HepG2 (cell line): Measurements from ENCODE around the gene SLC6A6. TPM values are rescaled to one million over a fixed set of nuclear protein-coding genes. Genes with fewer than 3 reads are reported as not detected.
A peak's percentile ranks its signal among the peaks of the same experiment; 100 is the strongest.

ENCODE experiments used
- ATAC-seq: fragments of 200-7000 bp; cut with Tn5 transposase; 3 replicates; pipeline ENCODE4 v1.9.1; 2020; ENCODE audit warnings: mild to moderate bottlenecking, moderate library complexity
- BruUV-seq: library from RNA; stranded (reverse); fragments of 400-500 nt; replicated peaks from 2 replicates; lab custom pipeline; 2021; lab: Mats Ljungman, UMichigan
- CTCF ChIA-PET: fragments of 300-600 bp; formaldehyde crosslinking; extraction: SDS; loops from one replicate; lab custom pipeline; 2021; ENCODE audit warnings: low total read pairs, inconsistent platforms, low intra/inter-chr PET ratio; lab: Yijun Ruan, JAX
- POLR2A ChIA-PET: fragments of 350-600 bp; sonication (Branson Sonifier 250); formaldehyde crosslinking; loops from one replicate; lab custom pipeline; 2020; ENCODE audit warnings: antibody characterized with exemption, inconsistent platforms; lab: Yijun Ruan, JAX
- DNase-seq: peaks from one replicate; pipeline ENCODE4 v3.0.0-alpha.2; 2015; ENCODE audit warnings: low spot score
- FAIRE-seq: peaks from 3 replicates; lab custom pipeline; 2011; peaks lifted over from hg19 to GRCh38; lab: Jason Lieb, UNC
- H2AFZ ChIP-seq: one replicate; pipeline ENCODE4 v1.6.1; 2011; ENCODE audit warnings: low read length, inconsistent platforms
- H3K27ac ChIP-seq: fragments of 300-600 bp; 3 replicates; pipeline ENCODE4 v1.8.0; 2011; ENCODE audit warnings: mixed run types, mild to moderate bottlenecking, mixed read lengths, low read length, inconsistent platforms; ENCODE audit not compliant: insufficient read depth; ENCODE audit errors: extremely low read length
- H3K27me3 ChIP-seq, 2 experiments: fragments of 200-600 bp in 1 of 2; 2 replicates in 1 of 2; 3 replicates in 1 of 2; pipeline versions ENCODE4 v1.6.0 to v1.8.0; 2011; ENCODE audit warnings: low read length in 2 of 2, mild to moderate bottlenecking in 2 of 2, moderate library complexity in 2 of 2, inconsistent platforms in 1 of 2; ENCODE audit not compliant: insufficient read depth in 2 of 2, control insufficient read depth in 1 of 2
- H3K36me3 ChIP-seq, 2 experiments: fragments of 200-600 bp in 1 of 2; replicated peaks in 1 of 2; 2 replicates in 1 of 2; 3 replicates in 1 of 2; pipeline versions ENCODE4 v1.5.1 to v1.8.0; 2011; ENCODE audit warnings: low read length in 2 of 2, inconsistent platforms in 1 of 2; ENCODE audit not compliant: insufficient read depth in 2 of 2, control insufficient read depth in 1 of 2
- H3K4me1 ChIP-seq: 2 replicates; pipeline ENCODE4 v1.5.1; 2012; ENCODE audit warnings: low read length, inconsistent platforms; ENCODE audit not compliant: insufficient read depth
- H3K4me2 ChIP-seq: 2 replicates; pipeline ENCODE4 v1.6.0; 2011; ENCODE audit warnings: low read depth, low read length, inconsistent platforms
- H3K4me3 ChIP-seq, 3 experiments: fragments of 200-600 bp in 1 of 3; sonication (generic), shearing (Covaris generic) in 1 of 3; replicated peaks in 1 of 3; 2 replicates each; pipeline ENCODE4 v1.5.1; 2011 to 2016; ENCODE audit warnings: low read length in 3 of 3, inconsistent platforms in 2 of 3, low read depth in 2 of 3, mild to moderate bottlenecking in 2 of 3, control low read depth in 1 of 3, mixed read lengths in 1 of 3; ENCODE audit not compliant: insufficient read depth in 1 of 3
- H3K79me2 ChIP-seq: one replicate; pipeline ENCODE4 v1.6.1; 2011; ENCODE audit warnings: low read length, inconsistent platforms; ENCODE audit not compliant: insufficient read depth
- H3K9ac ChIP-seq: 2 replicates; pipeline ENCODE4 v1.6.0; 2011; ENCODE audit warnings: mild to moderate bottlenecking, low read depth, low read length, inconsistent platforms; ENCODE audit not compliant: insufficient read depth
- H3K9me3 ChIP-seq: 2 replicates; pipeline ENCODE4 v1.5.1; 2012; ENCODE audit warnings: mild to moderate bottlenecking, low read length
- H4K20me1 ChIP-seq: 2 replicates; pipeline ENCODE4 v1.6.0; 2011; ENCODE audit warnings: inconsistent platforms, mild to moderate bottlenecking, low read length, moderate library complexity; ENCODE audit not compliant: insufficient read depth
- ATF7 ChIP-seq, 2 experiments: fragments of 450-650 bp in 1 of 2; sonication (generic) in 1 of 2; formaldehyde crosslinking in 1 of 2; IDR thresholded peaks; 2 replicates each; pipeline versions ENCODE4 v1.4.0 to v1.6.1; 2016 to 2020; ENCODE audit warnings: antibody characterized with exemption in 1 of 2, mild to moderate bottlenecking in 1 of 2, missing genetic modification reagents in 1 of 2
- E2F2 ChIP-seq: sonication (generic); formaldehyde crosslinking; IDR thresholded peaks from 2 replicates; pipeline ENCODE4 v1.4.0; 2020; ENCODE audit warnings: missing genetic modification reagents, borderline replicate concordance
- HCFC1 ChIP-seq: fragments of 150-350 bp; IDR thresholded peaks from 2 replicates; pipeline ENCODE4 v1.6.1; 2014; ENCODE audit warnings: low read depth, low read length
- HMGA1 ChIP-seq: sonication (generic); formaldehyde crosslinking; conservative IDR thresholded peaks from 2 replicates; pipeline ENCODE4 v1.4.0; 2020; ENCODE audit warnings: missing genetic modification reagents
- NFE2 ChIP-seq: sonication (generic); formaldehyde crosslinking; IDR thresholded peaks from 2 replicates; pipeline ENCODE4 v1.4.0; 2020; ENCODE audit warnings: missing genetic modification reagents
- PCBP1 ChIP-seq: fragments of 200-400 bp; formaldehyde crosslinking; IDR thresholded peaks from 2 replicates; pipeline ENCODE4 v1.6.1; 2017; ENCODE audit warnings: mild to moderate bottlenecking, low read depth, low read length, borderline replicate concordance
- PHF8 ChIP-seq: sonication (generic); formaldehyde crosslinking; IDR thresholded peaks from 2 replicates; pipeline ENCODE4 v1.5.0; 2020; ENCODE audit warnings: missing genetic modification reagents
- SIN3A ChIP-seq: IDR thresholded peaks from 2 replicates; pipeline ENCODE4 v1.6.1; 2011; ENCODE audit warnings: low read depth, mild to moderate bottlenecking, control low read depth, low read length, borderline replicate concordance
- TEF ChIP-seq: sonication (generic); formaldehyde crosslinking; IDR thresholded peaks from 2 replicates; pipeline ENCODE4 v1.5.0; 2020; ENCODE audit warnings: missing genetic modification reagents
- TRIM22 ChIP-seq: fragments of 450-650 bp; IDR thresholded peaks from 2 replicates; pipeline ENCODE4 v1.6.1; 2017
- ZFP37 ChIP-seq: sonication (generic); formaldehyde crosslinking; IDR thresholded peaks from 2 replicates; pipeline ENCODE4 v1.4.0; 2020; ENCODE audit warnings: missing genetic modification reagents, borderline replicate concordance
- ZFP62 ChIP-seq: sonication (generic); formaldehyde crosslinking; IDR thresholded peaks from 2 replicates; pipeline ENCODE4 v1.4.0; 2020; ENCODE audit warnings: missing genetic modification reagents
- ZNF484 ChIP-seq: sonication (generic); formaldehyde crosslinking; IDR thresholded peaks from 2 replicates; pipeline ENCODE4 v1.5.1; 2020; ENCODE audit warnings: mild to moderate bottlenecking, low read depth, missing genetic modification reagents, borderline replicate concordance
- ZNF550 ChIP-seq: sonication (generic); formaldehyde crosslinking; IDR thresholded peaks from 2 replicates; pipeline ENCODE4 v1.4.0; 2020; ENCODE audit warnings: mild to moderate bottlenecking, missing genetic modification reagents, borderline replicate concordance
- ZNF839 ChIP-seq: sonication (generic); formaldehyde crosslinking; IDR thresholded peaks from 2 replicates; pipeline ENCODE4 v1.4.0; 2020; ENCODE audit warnings: missing genetic modification reagents, mild to moderate bottlenecking, borderline replicate concordance
- ZNF879 ChIP-seq: sonication (generic); formaldehyde crosslinking; IDR thresholded peaks from 2 replicates; pipeline ENCODE4 v1.8.1; 2023; ENCODE audit warnings: missing genetic modification reagents
- WGBS: methylation state at CpG from one replicate; pipeline ENCODE4 v1.1.6; 2017; ENCODE audit warnings: low lambda C conversion rate; 5-methylcytosine and 5-hydroxymethylcytosine counted together
- in situ Hi-C: cut with HindIII; loops from 2 replicates; pipeline ENCODE4 v1.10.0; 2017; ENCODE audit warnings: low pct_unique_long_range_greater_than_20kb; ENCODE audit not compliant: extremely low pct_ligation_motif_present
- intact Hi-C: fragments of 100-400 bp; cut with micrococcal nuclease; formaldehyde crosslinking; loops from one replicate; pipeline ENCODE4 v1.10.0; 2022; ENCODE audit not compliant: unreplicated experiment
- polyA plus RNA-seq, 8 experiments: library from polyadenylated mRNA; depleted of rRNA in 3 of 8; stranded (reverse) in 7 of 8; unstranded in 1 of 8; fragments of >200 nt; fragmentation: Illumina TruSeq in 4 of 8; extraction: Trizol in 4 of 8; gene quantifications; 2 replicates each; pipeline versions ENCODE4 v1.2.1 to v1.2.3, GENCODE V29; 2011 to 2016; ENCODE audit warnings: low read depth in 4 of 8, missing spikeins in 1 of 8, mixed read lengths in 1 of 8; ENCODE audit not compliant: insufficient read depth in 1 of 8
- total RNA-seq, 5 experiments: library from RNA; depleted of rRNA; stranded (reverse); fragments of >200 nt; fragmentation: Illumina TruSeq; extraction: Trizol; gene quantifications; 2 replicates each; pipeline ENCODE4 v1.2.3, GENCODE V29; 2016; ENCODE audit warnings: low read depth in 1 of 5
- TF ChIP-seq, protein P1 (sequence below): sonication (generic); formaldehyde crosslinking; IDR thresholded peaks from 2 replicates; pipeline ENCODE4 v1.8.0; 2022; ENCODE audit warnings: mild to moderate bottlenecking, missing genetic modification reagents, borderline replicate concordance

SLC6A6 gene
- total and polyA plus RNA-seq, 2 of the 13 experiments (the other 11 are each of a cell fraction or from before 2014, with no cell fraction given): 14.1 to 20.7 TPM

DNA sequence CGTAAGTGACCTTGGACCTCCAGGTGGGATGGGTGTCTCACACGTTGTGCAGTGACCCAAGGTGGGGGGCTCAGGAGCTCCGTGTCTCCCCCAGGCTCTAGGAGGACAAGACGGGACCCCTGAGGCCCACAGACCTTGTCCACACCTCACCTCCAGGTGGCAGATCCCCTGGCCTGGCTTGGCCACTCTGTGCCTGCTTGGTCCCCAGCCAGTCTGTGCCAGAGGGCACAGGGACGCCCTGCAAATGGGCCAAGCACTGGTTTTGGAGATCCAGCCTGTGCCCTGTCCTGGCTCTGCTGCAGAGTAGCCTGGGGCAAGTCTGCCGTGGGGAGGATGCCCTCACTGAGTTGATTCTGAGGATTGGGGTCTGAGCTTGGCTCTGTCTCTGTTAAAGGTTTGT, 14.0 kb downstream of the SLC6A6 start (continued):
- no peak for TF ChIP-seq HCFC1
- no peak for TF ChIP-seq TRIM22
- no peak for TF ChIP-seq TEF (CRISPR knock-in tag)
- no peak for TF ChIP-seq ZNF484 (CRISPR knock-in tag)
- TF ChIP-seq HMGA1: no peak
- TF ChIP-seq NFE2 (CRISPR knock-in tag): no peak
- no peak for TF ChIP-seq ZFP37

DNA sequence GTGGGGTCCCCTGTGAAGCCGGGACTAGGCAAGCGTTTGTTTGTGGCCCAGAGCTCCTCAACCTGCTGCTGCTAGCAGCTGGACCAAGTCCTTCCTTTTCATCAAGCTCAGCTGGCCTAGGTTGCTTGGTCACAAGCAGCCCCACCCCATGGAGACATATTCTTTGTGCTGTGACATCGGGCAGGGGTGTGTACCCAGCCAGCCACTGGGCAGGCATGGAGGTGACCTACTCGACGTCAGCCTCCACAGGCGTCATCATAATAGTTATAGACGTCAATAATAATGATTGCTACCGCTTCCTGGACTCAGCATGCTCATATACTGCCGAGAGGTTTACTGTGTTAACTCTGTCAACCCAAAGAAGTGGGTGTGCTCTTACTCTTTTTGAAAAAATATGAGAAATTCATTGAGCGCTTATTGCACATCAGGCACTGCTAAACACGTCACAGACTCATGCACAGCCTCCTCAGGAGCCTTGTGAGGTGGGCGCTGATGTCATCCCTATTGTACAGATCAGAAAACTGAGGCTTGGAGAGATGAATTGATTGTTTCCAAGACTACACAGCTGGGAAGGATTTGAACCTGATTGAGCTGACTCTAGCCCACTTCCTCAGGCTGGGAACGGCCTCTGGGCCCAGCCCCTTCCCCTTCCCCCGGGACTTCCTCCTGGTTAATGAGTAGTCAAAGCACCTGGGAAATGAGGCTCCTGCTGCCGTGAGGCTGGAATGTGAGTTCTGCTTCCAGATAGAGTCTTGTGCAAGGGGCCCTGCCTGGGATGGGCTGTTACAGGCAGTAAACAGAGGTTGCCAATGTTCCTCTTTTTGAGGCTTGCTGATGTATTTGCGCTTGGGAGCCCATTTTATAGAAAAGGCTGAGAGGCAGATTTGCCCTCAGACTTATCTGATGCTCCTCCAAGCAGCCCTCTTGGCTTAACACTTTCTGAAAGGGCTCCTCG, 16.2 kb downstream of the SLC6A6 start:
- H3K27me3 ChIP-seq: no peaks in the 10 kb centered on the region
- peaks cover 6 to 17% of the 10 kb centered on the region in 2 experiments; a peak in 3 of 5 replicates for H3K36me3 ChIP-seq
- DNase-seq (peak; percentile 87), ATAC-seq (peak; percentile 94), FAIRE-seq (peak; percentile 93)
- peak overlapping the region; percentile 58 for H3K27ac ChIP-seq
- H4K20me1 ChIP-seq: no peaks in the 10 kb centered on the region
- peaks cover 2% of the 10 kb centered on the region for H3K79me2 ChIP-seq
- H3K9me3 ChIP-seq: no peaks in the 10 kb centered on the region
- H3K9ac ChIP-seq: no peak overlapping the region
- 0 out of 6 replicates have a peak overlapping the region, but pooled peaks of 1 of the 3 experiments have one; percentile 11 for H3K4me3 ChIP-seq
- peak overlapping the region; percentile 65 for H3K4me2 ChIP-seq
- in situ Hi-C loops: no loop called here
- H3K4me1 ChIP-seq: peaks cover 45% of the 10 kb centered on the region
- no peak overlapping the region for H2AFZ ChIP-seq
- intact Hi-C loops: loop anchor here (1.0 kb wide), 1 partner anchor 16 kb away; the partner anchor contains the start of gene SLC6A6
- BruUV-seq: no TSS peak
- CTCF ChIA-PET: no interaction called here
- 60% methylated on average over 16 of the region's 17 CpGs for WGBS
- POLR2A ChIA-PET: interaction anchor here (1.6 to 1.9 kb wide), 2 partner anchors 13 to 16 kb away, joined by 6 to 8 read pairs; partner anchors contain the start of gene SLC6A6
- TF ChIP-seq ZNF550 (CRISPR knock-in tag): no peak
- TF ChIP-seq PHF8: no peak
- no peak for TF ChIP-seq ZNF839 (CRISPR knock-in tag)
- no peak for TF ChIP-seq ZFP62
- TF ChIP-seq, protein P1, sequence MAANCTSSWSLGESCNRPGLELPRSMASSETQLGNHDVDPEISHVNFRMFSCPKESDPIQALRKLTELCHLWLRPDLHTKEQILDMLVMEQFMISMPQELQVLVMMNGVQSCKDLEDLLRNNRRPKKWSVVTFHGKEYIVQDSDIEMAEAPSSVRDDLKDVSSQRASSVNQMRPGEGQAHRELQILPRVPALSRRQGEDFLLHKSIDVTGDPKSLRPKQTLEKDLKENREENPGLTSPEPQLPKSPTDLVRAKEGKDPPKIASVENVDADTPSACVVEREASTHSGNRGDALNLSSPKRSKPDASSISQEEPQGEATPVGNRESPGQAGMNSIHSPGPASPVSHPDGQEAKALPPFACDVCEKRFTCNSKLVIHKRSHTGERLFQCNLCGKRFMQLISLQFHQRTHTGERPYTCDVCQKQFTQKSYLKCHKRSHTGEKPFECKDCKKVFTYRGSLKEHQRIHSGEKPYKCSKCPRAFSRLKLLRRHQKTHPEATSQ: no peak
- peak; percentile 34; the same call in 1 of the 2 replicates for TF ChIP-seq SIN3A
- no peak for TF ChIP-seq PCBP1
- TF ChIP-seq ZNF879 (CRISPR knock-in tag): no peak
- no peak for TF ChIP-seq ATF7 (IDR thresholded peaks at IDR 0.05)
- no peak for TF ChIP-seq ATF7 (CRISPR knock-in tag; IDR thresholded peaks at IDR 0.05)
- no peak for TF ChIP-seq E2F2
